ENCODE data around the gene RFTN2. TPM values are rescaled to one million over a fixed set of nuclear protein-coding genes. Genes with fewer than 3 reads are reported as not detected.
"Not testable (repeated sequence)": the region's sequence is repeated elsewhere in the genome, so short reads cannot be mapped to it uniquely, and the experiment has no call there.

RFTN2 gene
- total and polyA plus RNA-seq, 10 donors = 0.52 to 13.3 (median 2.9) TPM

DNA sequence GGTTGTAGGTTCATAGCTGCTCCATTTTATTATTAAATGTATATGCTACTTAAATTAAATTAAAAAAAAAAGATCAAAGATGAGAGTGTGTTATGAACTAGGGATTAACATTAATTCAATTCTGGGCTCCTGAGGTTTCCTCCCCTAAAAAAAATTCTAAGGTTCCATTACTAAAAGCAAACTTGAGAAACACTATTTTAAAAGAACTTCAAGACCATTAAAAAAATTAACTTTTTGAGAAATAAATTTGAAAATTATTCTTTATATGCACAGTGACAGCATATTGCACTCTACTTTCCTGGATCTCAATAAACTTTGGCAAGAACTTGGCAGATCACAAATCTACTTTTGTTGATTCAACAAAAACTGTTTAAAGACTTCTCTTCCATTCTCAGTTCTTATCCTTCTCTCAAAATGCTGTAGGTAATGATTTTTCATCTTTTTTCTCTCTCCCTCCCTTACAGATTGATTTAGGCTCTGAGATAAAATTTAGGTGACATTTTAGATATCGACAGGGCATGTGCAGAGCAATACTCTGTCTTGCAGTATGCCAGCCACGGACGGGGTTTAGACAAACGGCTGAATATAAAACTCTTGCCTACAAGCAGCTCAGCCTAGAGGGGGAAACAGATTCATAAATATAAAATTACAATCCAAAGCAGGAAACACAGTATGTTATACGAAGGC, 29.2 kb upstream of the RFTN2 start:
- Histone ChIP-seq H3K4me1 (peaks cover 30 to 51% (median 45%) of the 10 kb centered on the region in 6 donors), H3K36me3 (peaks cover 0 to 8% (median 0%) of the 10 kb centered on the region in 6 donors), H3K27ac (peak overlapping the region; percentile 62 to 92 (median 86)), H3K4me3 (peak overlapping the region; percentile 82 to 99 (median 94)), H3K27me3 (replicated peaks in 1 of 7) (no peaks in the 10 kb centered on the region), H3K9me3 (no peaks in the 10 kb centered on the region)
- TF ChIP-seq POLR2A (IDR thresholded peaks at IDR 0.05) = no peak
- TF ChIP-seq POLR2AphosphoS5 (IDR thresholded peaks at IDR 0.05) = no peak
- TF ChIP-seq CTCF (IDR thresholded peaks at IDR 0.05 in 8 of 11, conservative IDR thresholded peaks at IDR 0.05 in 3 of 11) = no peak
- no peak for DNase-seq
- WGBS, 5 donors = 0 to 1% (median 0%) methylated on average over 5 of the region's 5 CpGs
- intact Hi-C loops (cut with DNase I; ENCODE audit: low total_unique reads) = loop anchor here (5.0 kb wide), 1 partner anchor 73 kb away; no protein-coding TSS in a partner anchor

DNA sequence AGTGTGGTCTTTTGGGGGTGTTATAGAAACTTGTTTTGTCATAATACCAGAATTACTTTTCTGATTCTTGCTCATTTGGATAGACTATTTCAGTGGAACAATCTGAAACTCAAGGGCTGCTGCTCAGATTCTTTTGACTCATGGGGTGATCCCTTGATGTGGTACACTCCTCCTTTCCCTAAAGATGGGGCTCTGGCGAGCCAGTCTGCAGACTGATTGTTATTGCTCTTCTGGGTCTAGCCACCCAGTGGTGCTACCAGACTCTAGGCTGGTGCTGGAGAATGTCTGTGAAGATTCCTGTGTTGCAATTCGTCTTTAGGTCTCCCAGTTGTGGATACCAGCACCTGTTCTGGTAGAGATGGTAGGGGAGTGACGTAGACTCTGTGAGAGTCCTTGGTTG, 25.6 kb upstream of the RFTN2 start:
- 80 to 96% (median 85%) methylated on average over 3 of the region's 3 CpGs for WGBS, 5 donors
- H3K27ac ChIP-seq = no peak overlapping the region
- H3K4me3 ChIP-seq = no peak overlapping the region
- DNase-seq = no peak
- no peaks in the 10 kb centered on the region for H3K27me3 ChIP-seq (replicated peaks in 1 of 7)
- H3K4me1 ChIP-seq = peaks cover 3 to 15% (median 11%) of the 10 kb centered on the region in 6 donors
- intact Hi-C loops (cut with DNase I; ENCODE audit: low total_unique reads) = no loop called here
- TF ChIP-seq POLR2AphosphoS5 (IDR thresholded peaks at IDR 0.05) (no peak), CTCF (IDR thresholded peaks at IDR 0.05 in 8 of 11, conservative IDR thresholded peaks at IDR 0.05 in 3 of 11) (no peak), POLR2A (IDR thresholded peaks at IDR 0.05) (no peak)
- no peaks in the 10 kb centered on the region for H3K36me3 ChIP-seq
- no peaks in the 10 kb centered on the region for H3K9me3 ChIP-seq

GRCh38 chr2:197699724-197700123, 24.3 kb upstream of the RFTN2 start:
- H3K9me3 ChIP-seq; H3K4me1 ChIP-seq; H3K4me3 ChIP-seq; intact Hi-C loops (cut with DNase I; ENCODE audit: low total_unique reads); H3K36me3 ChIP-seq; H3K27ac ChIP-seq; H3K27me3 ChIP-seq (replicated peaks in 1 of 7); DNase-seq: not testable (repeated sequence)

DNA sequence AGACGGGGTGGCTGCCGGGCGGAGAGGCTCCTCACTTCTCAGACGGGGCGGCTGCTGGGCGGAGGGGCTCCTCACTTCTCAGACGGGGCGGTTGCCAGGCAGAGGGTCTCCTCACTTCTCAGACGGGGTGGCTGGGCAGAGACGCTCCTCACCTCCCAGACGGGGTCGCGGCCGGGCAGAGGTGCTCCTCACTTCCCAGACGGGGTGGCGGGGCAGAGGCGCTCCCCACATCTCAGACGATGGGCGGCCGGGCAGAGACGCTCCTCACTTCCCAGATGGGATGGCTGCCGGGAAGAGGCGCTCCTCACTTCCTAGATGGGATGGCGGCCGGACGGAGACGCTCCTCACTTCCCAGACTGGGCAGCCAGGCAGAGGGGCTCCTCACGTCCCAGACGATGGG, 21.2 kb upstream of the RFTN2 start:
- H3K36me3 ChIP-seq; H3K27me3 ChIP-seq (replicated peaks in 1 of 7); H3K27ac ChIP-seq; H3K4me1 ChIP-seq; H3K4me3 ChIP-seq; intact Hi-C loops (cut with DNase I; ENCODE audit: low total_unique reads); H3K9me3 ChIP-seq: not testable (repeated sequence)
- 88 to 100% (median 92%) methylated on average over 5 to 23 of the region's 29 CpGs for WGBS, 5 donors
- DNase-seq = peak; percentile 56

DNA sequence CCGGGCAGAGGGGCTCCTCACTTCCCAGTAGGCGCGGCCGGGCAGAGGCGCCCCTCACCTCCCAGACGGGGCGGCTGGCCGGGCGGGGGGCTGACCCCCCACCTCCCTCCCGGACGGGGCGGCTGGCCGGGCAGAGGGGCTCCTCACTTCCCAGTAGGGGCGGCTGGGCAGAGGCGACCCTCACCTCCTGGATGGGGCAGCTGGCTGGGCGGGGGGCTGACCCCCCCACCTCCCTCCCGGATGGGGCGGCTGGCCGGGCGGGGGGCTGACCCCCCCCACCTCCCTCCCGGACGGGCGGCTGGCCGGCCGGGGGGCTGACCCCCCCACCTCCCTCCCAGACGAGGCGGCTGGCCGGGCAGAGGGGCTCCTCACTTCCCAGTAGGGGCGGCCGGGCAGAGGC, 20.6 kb upstream of the RFTN2 start:
- WGBS, 5 donors = 92 to 99% (median 96%) methylated on average over 12 to 19 of the region's 30 CpGs; no CpG with 5 or more reads in 2 of the 5 donors
- H3K9me3 ChIP-seq; H3K4me1 ChIP-seq; H3K27ac ChIP-seq; H3K27me3 ChIP-seq (replicated peaks in 1 of 7); H3K36me3 ChIP-seq; DNase-seq; H3K4me3 ChIP-seq; intact Hi-C loops (cut with DNase I; ENCODE audit: low total_unique reads): not testable (repeated sequence)

GRCh38 chr2:197695206-197695605, 19.8 kb upstream of the RFTN2 start:
- DNase-seq; H3K9me3 ChIP-seq; H3K27ac ChIP-seq; H3K27me3 ChIP-seq (replicated peaks in 1 of 7); intact Hi-C loops (cut with DNase I; ENCODE audit: low total_unique reads); H3K4me3 ChIP-seq; H3K4me1 ChIP-seq; H3K36me3 ChIP-seq: not testable (repeated sequence)
- WGBS, 5 donors = 93 to 94% (median 94%) methylated on average over 4 of the region's 6 CpGs
